GM19397 (cell line): ENCODE data around the gene STK38L.

Experiments used
- ATAC-seq: cut with Tn5 transposase; IDR thresholded peaks from one replicate; pipeline ENCODE4 v1.9.1; 2021; ENCODE audit warnings: mild to moderate bottlenecking, moderate library complexity; ENCODE audit not compliant: unreplicated experiment

Gene STK38L

DNA sequence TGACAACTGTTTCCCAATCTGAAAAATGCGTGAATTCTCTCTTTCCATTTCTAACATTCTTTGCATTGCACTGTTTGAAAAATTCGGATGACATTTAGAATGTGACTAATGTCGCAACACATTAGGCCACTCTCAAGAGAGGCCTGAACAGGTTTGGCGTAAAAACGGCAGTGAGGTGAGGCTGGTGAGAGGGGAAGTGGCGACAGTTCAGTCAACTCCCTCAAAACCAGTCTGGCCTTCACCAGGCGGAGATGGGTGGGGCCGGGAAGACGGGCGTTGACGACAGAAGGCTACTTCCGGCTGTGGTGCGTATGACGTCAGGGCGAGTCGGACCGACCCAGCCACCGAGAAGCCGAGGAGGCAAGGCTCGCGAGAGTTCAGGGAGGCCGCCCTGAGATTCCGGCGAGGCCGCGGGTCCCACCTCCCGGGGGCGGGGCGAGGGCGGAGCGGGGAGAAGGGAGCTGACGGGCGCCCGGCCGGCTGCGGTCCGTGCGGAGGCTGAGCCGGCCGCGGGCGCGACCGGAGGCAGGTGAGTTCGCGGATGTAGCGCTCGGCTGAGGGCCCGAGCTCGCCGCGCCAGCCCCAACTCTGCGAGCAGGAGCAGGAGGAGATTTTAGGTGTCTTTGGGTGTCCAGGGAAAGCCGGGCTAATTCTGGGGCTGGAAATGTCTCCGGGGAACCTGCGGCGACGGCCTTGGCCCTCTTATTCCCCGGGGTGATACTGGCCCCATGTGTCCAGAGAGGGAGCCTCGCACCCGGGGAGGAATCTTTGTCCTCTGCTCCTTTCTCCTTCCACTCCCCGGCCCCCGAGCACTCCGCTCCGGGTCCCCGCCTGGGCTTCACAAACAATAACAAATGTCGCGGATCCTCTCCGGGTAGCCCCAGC lies at the start of gene STK38L:
Gene STK38L (plus strand): TSS at position 483 of the 885 bp plus-strand sequence. CDS start 53,435 bp downstream, outside the sequence.
- peak; percentile 96 for ATAC-seq

GRCh38 chr12:27194644-27195043 lies 49.4 kb upstream of the STK38L start:
- no peak for ATAC-seq

- no peak for ATAC-seq
Observed at GRCh38 chr12:27198036-27198435, 46.0 kb upstream of the STK38L start.

- ATAC-seq = no peak
Observed at GRCh38 chr12:27199638-27200300, 44.3 kb upstream of the STK38L start.

- no peak for ATAC-seq
Observed at GRCh38 chr12:27201169-27201568, 42.9 kb upstream of the STK38L start.

DNA sequence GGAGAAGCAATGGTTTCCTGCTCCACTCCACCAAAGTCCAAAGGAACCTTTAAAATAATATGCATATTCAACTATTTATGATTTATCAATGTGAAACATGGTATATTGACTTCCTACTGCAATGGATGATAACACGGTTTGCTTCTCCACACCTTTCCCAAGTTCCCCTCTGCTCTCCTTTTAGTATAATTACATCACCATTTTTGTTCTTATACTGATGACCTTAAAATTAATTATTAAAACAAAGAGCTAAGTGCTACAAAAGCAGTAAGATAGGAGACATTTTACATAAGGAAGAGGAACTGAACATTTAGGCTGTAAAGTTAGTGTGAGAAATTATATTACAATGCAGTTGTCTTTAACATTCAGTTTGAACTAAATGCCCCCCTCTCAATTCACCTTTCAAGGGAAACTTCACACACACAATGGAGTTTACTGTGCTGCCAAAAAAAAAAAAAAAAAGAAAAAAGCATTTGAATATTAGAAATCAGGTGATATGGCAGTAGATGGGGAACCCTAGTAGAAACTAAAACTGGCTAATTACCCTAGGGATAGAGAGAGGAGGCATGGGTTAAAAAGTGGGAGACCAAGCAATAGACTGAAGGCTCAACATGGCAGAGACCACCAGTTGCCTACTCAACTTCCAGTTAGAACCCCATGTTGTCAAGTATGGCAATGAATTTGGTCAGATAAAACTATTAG lies 37.1 kb upstream of the STK38L start:
- peak; percentile 26 for ATAC-seq

- peak; percentile 63 for ATAC-seq
Observed at GRCh38 chr12:27207615-27208413, 36.3 kb upstream of the STK38L start.

DNA sequence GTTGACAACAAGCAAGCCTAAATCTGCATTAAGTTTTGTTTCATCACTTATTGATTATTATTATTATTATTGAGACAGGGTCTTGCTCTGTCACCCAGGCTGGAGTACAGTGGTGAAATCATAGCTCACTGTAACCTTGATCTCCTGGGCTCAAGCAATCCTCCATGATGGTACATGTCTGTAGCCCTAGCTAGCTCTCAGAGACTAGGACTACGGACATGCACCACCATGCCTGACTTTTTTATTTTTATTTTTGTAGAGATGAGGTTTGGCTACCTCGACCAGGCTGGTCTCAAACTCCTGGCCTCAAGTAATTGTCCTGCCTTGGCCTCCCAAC lies 35.7 kb upstream of the STK38L start:
- peak; percentile 10 for ATAC-seq

DNA sequence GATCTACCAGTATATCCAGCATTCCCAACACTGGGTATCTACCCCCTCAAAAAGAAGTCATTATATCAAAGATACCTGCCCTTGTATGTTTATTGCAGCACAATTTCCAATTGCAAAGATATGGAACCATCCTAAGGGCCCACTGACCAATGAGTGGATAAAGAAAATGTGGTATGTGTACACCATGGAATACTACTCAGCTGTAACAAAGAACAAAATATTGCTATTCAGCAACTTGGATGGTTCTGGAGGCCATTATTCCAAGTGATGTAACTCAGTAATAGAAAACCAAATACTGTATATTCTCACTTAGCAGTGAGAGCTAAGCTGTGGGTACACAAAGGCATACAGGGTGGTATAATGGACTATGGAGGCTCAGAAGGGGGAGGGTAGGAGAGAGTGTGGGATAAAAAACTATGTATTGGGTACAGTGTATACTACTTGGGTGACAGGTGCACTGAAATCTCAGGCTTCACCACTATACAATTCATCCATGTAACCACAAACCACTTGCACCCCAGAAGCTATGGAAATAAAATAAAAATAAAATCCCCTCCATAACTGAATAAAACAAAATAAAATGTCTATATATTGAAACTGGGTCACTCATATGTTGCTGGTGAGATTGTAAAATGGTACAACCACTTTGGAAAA lies 34.7 kb upstream of the STK38L start:
- no peak for ATAC-seq

- ATAC-seq = no peak
Observed at GRCh38 chr12:27210187-27210586, 33.9 kb upstream of the STK38L start.

GRCh38 chr12:27212861-27213260 lies 31.2 kb upstream of the STK38L start:
- no peak for ATAC-seq

- ATAC-seq = no peak
Observed at GRCh38 chr12:27213304-27213703, 30.8 kb upstream of the STK38L start.

DNA sequence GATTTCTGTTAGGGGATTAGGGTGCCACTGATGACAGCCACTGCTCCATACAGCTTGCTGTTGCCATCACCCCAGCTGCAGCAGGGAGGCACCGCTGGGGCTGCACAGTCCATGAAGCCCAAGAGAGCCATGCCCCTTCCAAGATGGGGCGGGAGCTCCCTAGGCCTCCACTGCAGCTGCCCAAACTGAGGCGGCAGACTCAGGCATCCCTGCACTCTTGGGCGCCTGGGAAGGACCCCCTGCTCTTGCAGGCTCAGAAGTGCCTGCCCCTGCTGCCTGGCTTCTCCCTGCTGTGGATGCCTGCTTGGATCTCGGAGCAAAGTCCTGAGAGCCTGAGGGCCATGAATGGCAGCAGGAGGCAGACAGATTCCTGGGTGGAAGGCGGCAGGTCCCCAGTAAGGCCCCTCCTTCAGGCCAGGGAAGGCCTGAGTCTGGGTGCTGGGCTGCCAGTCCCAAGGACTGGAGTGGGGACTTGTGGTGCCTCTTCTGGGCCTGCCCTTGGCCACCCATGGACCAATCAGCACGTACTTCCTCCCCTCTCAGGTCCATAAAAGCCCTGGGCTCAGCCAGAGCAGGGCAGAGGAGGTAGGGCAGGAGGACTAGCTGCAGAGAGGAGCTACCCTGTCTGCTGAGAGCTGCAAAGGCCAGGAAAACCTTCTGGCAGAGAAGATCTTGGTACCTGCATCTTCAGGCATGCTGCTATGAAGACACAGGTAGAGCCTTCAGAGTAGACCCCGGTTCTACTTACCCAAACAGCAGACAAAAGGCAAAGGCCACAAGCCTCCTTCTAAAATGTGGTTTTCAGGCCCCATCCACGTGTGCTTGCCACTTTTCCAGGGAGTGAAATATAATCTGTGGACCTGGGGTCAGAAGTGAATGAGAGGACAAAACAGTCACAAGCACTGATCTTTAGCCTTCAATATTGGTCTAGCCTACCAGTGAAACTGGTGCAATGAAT lies 30.0 kb upstream of the STK38L start:
- no peak for ATAC-seq

DNA sequence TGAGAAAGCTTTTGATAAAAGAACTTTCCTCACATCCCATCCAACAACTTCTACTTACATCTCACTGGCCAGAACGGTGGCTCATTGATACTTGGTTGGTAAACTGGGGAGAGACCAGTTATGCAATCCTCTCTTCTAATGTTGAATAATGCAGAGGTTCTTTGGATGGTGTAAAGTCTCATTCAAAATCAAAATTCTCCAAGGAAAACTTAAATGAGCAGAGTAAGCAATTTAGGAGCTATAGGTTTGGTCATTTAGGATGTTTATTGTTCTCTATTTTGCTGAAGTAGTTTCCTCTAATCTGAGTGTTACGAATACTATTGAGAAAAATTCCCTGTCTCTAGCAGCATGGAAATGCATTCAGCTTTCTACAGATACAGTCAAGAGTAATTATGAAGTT lies 26.5 kb upstream of the STK38L start:
- no peak for ATAC-seq

DNA sequence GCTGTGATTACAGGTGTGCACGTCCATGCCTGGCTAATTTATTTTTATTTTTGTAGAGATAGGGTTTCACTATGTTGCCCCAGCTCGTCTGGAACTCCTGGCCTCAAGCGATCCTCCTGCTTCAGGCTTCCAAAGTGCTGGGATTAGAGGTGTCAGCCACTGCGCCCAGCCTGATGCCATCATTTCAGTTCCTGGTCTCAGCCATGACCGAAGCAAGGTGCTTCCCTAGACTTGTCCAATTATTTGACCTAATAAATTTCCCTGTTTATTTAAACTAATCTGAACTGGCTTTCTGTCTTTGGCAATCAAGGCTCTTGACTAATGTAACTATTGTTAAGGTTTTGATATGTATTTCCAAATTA lies 24.4 kb upstream of the STK38L start:
- no peak for ATAC-seq

DNA sequence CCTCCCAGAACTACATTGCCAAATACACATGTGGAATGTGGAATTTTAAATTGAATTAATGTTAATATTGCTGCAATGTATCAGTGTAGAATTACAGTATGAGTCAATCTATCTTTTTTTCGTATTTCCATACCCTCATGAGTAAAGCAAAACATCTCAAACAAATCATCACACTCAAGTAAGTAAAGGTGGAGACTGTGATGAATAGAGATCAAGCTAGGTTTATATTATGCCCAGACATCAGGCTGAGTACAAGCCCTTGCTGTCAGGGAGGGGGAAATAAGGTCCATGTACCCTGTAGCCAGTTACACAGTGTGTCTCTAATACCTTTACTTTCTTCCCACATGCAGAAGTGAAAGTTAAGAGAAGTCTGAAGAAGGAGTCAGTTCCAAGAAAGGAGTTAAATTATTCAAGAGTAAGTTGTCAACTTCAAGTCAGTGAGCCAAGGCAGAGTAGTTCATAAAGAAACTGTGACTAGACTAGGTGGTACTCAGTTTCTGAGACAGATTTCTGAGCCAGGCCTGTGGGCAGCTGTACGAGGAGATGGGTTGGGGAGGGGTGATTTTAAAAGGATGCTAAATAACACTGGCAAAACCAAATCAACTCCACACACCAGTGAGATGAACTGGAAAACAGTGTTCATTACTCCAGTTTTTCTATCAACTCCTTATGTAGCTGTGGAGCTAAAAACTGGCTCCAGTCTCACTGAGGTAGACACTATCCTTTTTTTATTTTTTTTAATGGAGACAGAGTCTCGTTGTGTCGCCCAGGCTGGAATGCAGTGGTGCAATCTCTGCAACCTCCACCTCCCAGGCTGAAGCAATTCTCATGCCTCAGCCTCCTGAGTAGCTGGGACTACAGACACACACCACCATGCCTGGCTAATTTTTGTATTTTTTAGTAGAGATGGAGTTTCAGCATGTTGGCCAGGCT lies 23.8 kb upstream of the STK38L start:
- peak; percentile 65 for ATAC-seq

DNA sequence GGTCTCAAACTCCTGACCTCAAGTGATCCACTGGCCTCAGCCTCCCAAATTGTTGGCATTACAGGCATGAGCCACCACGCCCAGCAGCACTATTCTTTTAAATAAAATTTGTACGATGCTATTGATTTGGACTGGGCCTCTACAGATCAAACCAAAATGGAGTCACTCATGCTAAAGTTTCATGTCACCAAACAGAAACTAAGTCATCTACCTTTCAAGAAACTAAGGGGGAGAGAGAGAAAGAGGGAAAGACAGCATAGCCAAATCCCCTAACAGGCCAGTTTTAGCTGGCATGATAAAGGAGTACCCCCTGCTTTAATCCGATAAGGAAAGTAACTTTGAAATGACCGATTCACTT lies 23.1 kb upstream of the STK38L start:
- ATAC-seq = no peak

- peak; percentile 65 for ATAC-seq
Observed at GRCh38 chr12:27221625-27222387, 22.3 kb upstream of the STK38L start.
